GM19240 (cell line): Measurements from ENCODE around the gene P2RY2.

Source experiments
- DNase-seq: peaks from one replicate; pipeline ENCODE4 v3.0.0; 2011; ENCODE audit warnings: low spot score; ENCODE audit not compliant: insufficient read length

The P2RY2 gene

DNA sequence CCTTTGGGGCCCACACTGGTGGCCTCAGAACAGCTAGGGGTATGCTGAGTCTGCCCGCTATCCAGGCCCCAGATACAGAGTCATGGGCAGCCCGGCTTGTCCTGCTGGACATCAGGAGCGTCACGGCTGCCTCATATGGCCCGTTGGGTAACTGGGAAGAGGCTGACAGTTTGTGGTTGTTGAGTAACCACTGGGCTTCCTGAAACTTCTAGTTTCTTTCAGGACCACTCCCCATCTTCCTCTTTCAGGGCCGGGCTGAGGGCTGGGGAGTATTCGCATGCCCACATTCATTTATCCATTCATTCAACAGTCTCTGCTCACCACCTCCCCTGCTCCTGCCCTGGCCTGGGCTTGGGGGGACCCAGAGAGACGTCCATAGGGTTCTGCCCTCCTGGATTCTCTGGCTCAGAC, 13.4 kb upstream of the P2RY2 start:
- no peak for DNase-seq

GRCh38 chr11:73205661-73206343, 12.3 kb upstream of the P2RY2 start:
- DNase-seq, result no peak

DNA sequence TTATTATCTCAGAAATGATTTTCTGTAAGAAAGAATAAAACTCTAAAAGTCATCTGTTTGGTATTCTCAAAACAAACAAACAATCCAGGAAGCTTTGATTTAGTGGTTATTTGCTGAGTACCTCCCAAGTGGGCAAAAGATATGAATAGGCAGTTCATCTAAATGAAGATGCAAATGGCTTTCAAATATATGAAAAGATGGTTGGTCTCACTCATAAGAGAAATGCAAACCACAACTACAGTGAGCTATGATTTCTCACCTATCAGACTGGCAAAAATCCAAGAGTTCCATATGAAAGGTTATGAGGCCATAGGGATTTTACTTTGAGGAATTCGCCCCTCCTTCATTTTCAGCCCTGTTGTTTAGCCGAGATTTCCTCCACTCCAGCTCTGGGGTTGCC, 11.3 kb upstream of the P2RY2 start:
- no peak for DNase-seq

DNA sequence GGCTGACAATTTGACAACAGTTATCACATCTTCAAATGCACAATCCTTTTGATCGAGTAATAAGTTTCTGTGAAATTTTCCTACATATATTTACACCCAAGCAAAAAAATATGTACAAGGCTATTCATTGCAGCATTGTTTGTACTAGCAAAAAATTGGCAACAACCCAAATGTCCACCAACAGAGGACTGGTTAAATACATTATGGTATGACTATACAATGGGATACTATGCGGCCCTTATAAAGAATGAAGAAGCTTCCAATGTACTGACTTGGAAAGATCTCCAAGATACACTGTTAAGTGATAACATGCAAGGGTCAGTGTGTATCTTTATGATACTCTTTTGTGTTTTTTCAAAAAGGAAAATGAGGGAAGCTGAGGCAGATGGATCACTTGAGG, 8.2 kb upstream of the P2RY2 start:
- no peak for DNase-seq

GRCh38 chr11:73210916-73211667, 7.0 kb upstream of the P2RY2 start:
- DNase-seq, result no peak

GRCh38 chr11:73213196-73214143, 4.6 kb upstream of the P2RY2 start:
- DNase-seq, result no peak

DNA sequence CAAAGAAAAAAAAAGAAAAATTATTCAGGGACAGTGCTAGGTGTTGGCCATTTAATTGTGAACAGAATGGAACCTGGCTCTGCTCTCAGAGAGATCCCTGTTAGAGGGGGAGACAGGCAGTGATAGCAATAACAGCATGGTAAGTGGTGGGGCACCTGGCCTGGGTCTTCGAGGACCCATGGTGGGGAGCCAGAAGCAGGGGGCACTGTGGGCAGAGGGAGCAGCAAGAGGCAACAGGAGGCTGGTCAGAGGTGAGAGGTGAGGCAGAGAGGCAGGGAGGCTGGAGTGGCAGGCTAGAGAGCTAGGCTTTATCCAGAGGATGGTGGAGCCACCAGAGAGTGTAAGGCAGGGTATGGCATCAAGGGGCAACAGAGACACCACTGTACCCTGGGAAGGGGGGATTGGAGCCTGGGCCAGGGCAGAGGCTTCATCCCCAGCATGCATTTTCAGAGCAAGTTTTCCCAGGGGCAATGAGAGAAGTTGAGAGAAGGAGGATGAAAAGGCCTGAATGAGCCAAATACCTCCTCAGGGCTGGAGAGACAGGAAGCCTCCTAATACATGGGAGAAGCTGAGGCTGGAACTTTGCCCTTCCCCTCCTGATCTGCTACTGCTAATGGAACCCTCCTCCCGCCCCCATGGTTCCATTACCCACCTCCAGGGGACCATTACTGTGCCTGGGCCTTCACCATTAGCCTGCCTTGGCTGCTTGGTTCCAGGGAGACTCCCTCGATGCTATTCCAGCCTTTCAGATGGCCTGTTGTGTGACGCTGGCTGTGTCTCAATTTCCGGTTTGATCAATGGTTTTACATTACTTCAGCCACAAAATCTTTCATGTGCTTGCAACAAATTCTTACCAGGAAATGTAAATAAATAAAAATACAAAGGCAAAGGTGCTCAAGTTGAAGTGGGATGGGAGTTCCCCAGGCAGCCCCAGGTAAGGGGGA, 2.6 kb upstream of the P2RY2 start:
- DNase-seq, result no peak

GRCh38 chr11:73216465-73216864, 1.6 kb upstream of the P2RY2 start:
- DNase-seq, result no peak

DNA sequence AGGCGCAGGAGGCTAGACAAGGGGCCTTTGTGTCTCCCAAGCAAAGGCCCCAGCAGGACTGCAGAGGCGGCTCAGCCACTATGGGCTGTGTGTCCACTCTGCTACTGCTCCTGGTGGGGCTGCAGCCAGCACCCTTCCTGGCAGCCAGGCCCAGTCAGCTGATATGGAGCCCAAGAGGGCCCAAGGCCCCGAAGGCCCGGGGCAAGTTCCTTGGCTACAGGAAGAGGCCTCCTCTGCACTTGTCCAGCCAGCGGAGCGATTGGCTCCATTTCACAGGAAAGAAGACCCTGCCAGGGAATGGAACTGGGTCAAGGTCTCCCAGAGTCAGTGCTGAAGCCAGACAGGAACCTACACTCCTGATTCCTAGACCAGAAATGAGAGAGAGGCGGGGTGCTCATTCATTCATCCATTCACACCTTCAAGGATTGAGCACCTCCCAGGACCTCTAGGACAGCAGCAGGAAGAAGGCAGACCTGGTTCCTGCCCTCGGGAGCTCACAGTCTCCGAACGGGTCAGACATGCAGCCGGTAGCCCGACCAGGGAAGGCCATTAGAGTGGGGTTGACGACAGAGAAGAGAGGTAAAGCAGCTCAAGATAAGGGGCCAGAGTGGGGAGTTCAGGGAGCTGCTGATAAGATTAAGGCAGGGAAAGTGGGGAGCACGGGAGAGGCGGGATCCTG, 811 bp upstream of the P2RY2 start:
- DNase-seq, result no peak

- no peak for DNase-seq
Measured at GRCh38 chr11:73217810-73218105, 323 bp upstream of the P2RY2 start.

DNA sequence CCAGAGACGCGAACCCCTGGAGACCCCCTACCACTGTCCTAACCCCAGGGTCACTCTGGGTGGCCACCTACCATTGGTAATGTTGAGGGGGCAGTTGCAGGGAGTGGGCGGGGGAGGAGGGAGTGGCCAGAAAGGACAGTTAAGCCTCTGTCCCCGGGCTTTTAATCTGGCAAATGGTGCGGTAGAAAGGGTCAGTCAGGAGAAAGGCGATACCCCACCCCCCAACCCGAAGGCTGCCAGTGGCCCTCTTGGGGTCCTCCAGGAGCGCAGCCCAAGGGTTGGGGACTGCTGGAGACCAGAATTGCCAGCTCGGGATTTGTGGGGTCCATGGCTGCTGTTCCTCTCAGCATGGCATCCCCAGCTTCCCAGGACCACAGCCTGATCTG, 742 bp downstream of the P2RY2 start:
- DNase-seq, result no peak

GRCh38 chr11:73219396-73220285, 1.6 kb downstream of the P2RY2 start:
- no peak for DNase-seq

- no peak for DNase-seq
Measured at GRCh38 chr11:73221451-73221850, 3.4 kb downstream of the P2RY2 start.

DNA sequence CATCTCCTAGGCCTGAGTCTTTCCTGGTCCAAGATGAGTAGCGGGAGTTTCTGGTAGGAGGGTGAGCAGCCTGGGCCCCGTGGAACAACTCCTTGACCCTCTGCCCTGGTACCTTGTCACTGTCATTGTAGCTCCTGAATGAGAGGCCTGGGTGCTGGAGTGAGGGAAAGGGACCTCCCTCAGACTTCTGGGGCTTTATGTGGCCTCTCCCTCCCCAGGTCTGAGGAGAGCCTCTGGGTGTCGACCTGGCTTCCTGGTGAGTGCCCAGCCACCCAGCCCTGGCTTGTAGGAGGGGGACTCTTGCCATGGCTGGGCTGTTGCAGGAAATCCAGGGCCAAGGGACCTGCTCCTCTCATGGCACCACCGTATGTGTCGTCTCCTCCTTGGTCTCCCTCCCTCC, 3.9 kb downstream of the P2RY2 start:
- no peak for DNase-seq

GRCh38 chr11:73223998-73224730, 6.1 kb downstream of the P2RY2 start:
- DNase-seq, result no peak

- no peak for DNase-seq
Measured at GRCh38 chr11:73225001-73225686, 7.1 kb downstream of the P2RY2 start.

DNA sequence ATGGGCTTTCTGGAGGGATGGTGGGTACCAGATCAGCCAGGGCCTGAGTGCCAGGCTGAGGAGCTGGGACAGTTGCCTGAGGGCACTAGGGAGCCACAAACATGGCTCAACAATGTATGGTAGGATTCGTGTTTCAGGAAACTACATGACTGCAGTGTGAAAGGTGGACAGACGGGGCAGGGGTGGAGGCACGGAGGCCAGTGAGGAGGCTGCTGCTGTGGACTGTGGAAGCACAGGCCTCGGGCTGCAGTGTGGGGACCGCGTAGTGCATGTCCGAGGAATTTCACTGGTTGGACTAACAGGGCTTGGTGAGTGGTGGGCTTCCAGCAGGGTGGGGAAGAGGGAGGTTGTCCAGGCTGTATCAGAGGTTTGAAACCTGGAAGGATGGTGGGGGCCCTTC, 7.8 kb downstream of the P2RY2 start:
- no peak for DNase-seq

DNA sequence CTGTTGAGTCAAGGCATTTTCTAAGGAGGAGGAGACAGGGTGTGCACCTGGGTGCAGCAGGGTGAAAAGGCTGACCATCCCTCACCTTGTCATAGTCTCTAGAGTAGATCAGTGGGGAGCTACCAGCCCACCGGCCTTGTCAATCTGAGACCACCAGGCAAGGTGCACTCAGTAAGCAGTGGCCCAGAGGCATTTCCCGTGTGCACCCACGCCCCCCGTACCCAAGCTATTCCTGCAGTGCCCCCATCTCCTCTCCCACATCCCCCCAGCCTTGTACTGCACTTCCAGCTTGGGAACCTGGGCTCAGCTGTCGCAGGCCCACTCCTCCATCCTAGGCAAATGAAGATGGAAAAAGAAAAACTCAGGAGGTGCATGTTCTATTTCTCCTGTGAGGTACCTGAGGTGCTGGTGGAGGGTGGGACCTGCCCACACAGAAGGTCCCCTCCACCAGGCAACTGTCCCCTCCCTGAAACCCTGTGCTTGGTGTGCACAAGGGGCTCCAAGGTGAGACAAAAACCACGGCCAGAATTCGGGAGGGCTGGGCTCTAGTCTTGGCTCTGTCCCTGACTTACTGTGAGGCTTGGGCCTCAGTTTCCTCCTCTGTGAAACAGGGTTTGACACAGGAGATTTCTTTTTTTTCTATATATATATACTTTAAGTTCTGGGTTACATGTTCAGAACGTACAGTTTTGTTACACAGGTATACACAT, 8.4 kb downstream of the P2RY2 start:
- DNase-seq, result no peak
